GM10266 (cell line): ENCODE results near the gene LHPP.

Experiments used
- DNase-seq: peaks from one replicate; pipeline ENCODE4 v3.0.0; 2012; ENCODE audit errors: extremely low spot score
- TF ChIP-seq, protein P1 (sequence below): IDR thresholded peaks from 2 replicates; pipeline ENCODE4 v1.5.1; 2012; ENCODE audit warnings: mild to moderate bottlenecking, low read depth; ENCODE audit not compliant: control insufficient read depth, insufficient read depth; ENCODE audit errors: missing control alignments

Gene LHPP

DNA sequence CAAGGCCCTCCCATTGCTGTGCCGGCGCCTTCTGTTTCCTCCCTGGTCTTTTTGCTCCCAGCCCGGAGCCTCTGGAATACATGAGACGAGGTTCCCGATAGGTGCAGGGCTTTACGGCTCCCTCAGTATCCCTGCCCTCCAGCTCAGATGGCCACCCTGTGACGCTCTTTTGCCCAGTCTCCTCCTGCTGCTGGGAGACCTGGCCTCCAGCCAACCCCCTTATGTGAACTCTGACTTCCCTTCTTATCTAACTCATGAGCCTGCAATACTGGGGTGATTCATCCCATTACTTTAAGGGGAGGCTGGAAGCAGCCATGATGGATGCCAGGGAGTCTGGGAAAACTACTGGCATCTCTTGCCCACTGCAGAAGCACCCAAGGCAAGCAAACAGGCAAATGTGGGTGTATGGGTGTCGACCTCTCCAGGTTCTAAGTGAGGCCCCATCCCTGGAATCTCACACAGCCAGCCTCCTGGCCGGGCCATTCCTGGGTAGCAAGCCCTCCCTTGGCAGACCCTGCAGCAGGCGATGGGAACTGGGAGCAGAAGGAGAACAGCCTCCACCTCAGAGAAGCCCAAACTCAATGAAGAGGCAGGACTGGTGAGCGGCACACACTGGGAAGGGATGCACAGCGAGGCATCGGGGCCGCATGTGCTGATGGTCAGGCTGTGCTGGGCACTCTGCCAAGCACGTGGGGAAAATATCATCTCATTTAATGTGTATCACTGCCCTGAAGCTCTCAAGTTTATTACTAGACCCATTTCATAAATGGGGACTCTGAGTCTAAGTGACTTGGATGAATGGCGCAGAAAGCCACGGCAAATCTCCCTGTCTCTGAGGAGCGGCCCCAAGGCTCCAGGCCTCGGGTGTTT, 185.1 kb downstream of the LHPP start:
- TF ChIP-seq, protein P1, sequence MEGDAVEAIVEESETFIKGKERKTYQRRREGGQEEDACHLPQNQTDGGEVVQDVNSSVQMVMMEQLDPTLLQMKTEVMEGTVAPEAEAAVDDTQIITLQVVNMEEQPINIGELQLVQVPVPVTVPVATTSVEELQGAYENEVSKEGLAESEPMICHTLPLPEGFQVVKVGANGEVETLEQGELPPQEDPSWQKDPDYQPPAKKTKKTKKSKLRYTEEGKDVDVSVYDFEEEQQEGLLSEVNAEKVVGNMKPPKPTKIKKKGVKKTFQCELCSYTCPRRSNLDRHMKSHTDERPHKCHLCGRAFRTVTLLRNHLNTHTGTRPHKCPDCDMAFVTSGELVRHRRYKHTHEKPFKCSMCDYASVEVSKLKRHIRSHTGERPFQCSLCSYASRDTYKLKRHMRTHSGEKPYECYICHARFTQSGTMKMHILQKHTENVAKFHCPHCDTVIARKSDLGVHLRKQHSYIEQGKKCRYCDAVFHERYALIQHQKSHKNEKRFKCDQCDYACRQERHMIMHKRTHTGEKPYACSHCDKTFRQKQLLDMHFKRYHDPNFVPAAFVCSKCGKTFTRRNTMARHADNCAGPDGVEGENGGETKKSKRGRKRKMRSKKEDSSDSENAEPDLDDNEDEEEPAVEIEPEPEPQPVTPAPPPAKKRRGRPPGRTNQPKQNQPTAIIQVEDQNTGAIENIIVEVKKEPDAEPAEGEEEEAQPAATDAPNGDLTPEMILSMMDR = no peak
- no peak for DNase-seq

DNA sequence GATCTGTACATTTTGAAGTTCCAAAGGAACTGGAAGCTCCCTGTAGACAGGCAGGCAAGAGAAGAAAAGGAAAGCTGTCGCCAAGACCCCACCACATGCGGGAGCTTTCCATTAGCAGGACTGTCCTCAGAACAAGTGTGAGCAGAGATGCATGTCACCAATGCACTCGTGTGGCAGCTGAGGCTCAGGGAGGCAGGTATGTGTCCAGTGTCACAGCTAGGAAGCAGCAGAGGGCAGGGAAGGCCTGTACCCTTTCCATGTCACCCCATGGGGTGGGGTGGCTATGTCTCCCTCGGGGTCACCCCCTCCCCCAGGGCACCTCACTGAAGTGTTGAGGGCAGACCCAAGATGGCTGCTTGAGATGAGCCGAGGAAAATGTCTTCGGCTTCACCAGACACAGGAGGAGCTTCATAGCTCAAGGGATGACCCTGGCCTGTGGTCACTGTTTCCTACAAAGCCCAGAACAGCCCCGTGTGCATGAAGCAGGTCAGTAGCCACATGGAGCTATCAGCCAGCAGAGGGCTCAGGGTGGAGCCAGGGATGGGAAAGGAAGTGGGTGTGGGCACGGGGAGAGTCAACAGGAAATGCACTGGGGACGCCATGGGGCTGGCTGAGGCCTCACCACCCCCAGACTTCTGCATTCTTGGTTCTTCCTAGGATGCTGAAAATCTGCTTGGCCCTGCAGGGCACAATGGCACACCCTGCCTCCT, 186.0 kb downstream of the LHPP start:
- TF ChIP-seq, protein P1 = peak; percentile 35
- peak; percentile 71 for DNase-seq

DNA sequence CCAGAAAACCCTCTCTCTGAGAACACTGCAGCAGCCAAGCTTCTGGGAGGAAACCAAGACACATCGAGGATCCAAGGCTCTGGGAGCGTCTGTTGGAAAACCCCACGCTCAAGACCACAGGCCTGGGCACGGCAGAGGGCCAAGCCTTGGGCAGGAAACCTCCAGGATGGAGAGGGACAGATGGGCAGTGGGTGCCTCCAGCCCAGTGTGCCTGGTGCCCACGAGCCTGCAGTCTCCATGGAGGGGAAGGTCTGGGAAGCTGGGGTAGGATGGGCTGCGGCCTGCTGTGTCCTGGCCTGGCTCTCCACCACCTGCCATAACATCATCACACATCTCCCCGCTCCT, 186.5 kb downstream of the LHPP start:
- TF ChIP-seq, protein P1 = no peak
- DNase-seq = no peak

DNA sequence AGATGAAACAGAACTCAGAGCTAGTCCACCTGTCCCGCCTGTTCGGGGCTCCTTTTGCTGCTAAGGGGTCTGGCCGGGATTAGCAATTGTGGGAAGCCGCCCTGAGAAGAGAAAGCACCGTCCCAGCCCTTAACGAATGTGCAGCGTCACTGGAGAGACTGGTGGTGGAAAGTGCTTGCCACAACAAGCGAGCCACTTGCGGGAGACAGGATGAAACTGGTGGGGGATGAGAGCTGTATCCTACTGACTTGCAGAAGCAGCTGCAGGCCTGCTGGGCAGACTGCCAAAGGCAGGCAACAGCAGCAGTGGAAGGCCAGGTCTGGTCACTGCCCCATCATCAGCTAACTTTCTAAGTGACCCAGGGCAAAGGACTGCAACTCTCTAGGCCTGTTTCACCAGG, 187.1 kb downstream of the LHPP start:
- TF ChIP-seq, protein P1 = no peak
- DNase-seq = peak; percentile 59

DNA sequence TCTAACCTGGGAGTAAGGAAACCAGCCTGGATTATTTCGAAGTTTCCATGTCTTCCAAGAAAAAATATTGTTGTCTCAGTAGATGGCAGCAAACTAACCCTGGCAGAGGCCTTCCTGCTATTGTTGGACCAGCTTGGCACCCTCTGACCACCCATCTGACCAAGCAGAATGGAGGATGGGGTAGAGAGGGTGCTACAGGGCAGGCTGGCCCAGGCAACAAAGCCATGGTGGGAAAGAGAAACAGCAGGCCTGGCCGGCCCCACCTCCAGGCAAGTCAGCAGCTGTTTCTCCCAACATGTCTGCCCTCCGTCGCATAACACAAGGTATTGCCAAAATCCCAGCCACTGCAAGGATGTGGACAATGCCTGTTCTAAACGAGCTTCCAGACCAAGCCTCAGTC, 187.6 kb downstream of the LHPP start:
- DNase-seq = no peak
- TF ChIP-seq, protein P1 = no peak

DNA sequence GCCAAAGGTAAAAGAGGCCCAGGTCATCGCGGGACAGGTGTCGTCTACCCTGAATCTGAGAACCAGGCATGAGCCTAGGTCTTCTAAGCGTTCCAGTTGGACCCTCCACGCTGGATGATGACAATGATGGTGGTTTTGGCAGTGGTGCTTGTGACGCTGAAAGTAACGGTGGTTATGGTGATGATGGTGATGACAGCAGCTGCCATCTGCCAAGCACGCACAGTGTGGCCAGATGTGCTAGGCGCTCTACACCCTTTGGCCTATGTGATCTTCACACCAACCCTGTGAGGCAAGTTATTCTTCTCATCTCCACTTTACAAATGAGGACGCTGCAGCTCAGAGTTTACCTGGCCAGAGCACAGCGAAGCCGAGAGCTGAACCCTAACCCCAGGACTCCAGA, 188.6 kb downstream of the LHPP start:
- TF ChIP-seq, protein P1 = no peak
- DNase-seq = no peak

DNA sequence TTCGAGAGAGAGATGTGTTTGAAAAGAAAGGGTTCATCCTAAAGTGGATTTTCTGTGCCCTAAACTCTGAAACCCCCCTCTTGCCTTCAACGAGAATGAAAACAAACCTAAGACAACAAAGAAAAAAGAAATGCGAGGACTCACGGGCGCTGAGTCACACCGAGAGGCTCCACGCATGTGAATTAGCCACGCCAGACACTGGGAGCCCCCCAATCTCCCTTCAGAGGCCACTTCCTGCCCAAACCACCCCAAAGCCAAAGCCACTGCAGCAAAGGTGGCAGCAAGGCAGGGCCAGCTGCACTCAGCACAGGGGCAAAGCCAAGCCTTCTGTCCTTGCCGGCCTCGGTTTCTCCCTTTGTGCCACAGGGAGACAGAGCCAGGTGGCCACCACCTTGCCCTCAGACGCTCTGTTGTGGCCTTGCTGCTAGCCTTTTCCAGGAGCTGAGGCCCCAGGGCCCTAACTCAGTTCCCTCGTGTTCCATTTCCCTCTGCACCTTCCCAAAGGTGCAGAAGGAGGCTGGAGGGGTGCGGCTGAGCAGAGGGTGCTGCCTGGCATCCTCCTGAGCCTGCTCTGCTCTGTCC, 189.3 kb downstream of the LHPP start:
- TF ChIP-seq, protein P1 = no peak
- DNase-seq = peak; percentile 61
